Neural cell (in vitro differentiated cells): Measurements from ENCODE around the gene PRR36. TPM values are rescaled to one million over a fixed set of nuclear protein-coding genes. Genes with fewer than 3 reads are reported as not detected.
A peak's percentile ranks its signal among the peaks of the same experiment; 100 is the strongest.

Experiments used
- H2AFZ ChIP-seq: fragments of 200-600, 300-800 bp; sonication (generic), shearing (Covaris generic); 2 replicates; pipeline ENCODE4 v1.6.0; 2014; ENCODE audit warnings: low read depth, mild to moderate bottlenecking, antibody characterized with exemption, low read length, moderate library complexity
- H3F3A ChIP-seq: fragments of 200-600 bp; shearing (Covaris generic); 2 replicates; pipeline ENCODE4 v1.6.1; 2016; ENCODE audit warnings: mild to moderate bottlenecking, moderate library complexity, mixed read lengths, antibody characterized with exemption, low read length; ENCODE audit not compliant: insufficient read depth, poor library complexity, severe bottlenecking
- H3K27ac ChIP-seq: fragments of 200-600, 300-800 bp; sonication (generic), shearing (Covaris generic); 2 replicates; pipeline ENCODE4 v1.5.1; 2014; ENCODE audit warnings: mild to moderate bottlenecking, low read length, moderate library complexity
- H3K27me3 ChIP-seq: fragments of 300-800, 200-600 bp; sonication (generic), shearing (Covaris generic); 2 replicates; pipeline ENCODE4 v1.6.0; 2014; ENCODE audit warnings: mild to moderate bottlenecking, low read depth, low read length, moderate library complexity; ENCODE audit not compliant: insufficient read depth
- H3K36me3 ChIP-seq: fragments of 300-800, 200-600 bp; sonication (generic), shearing (Covaris generic); 2 replicates; pipeline ENCODE4 v1.5.1; 2014; ENCODE audit warnings: mild to moderate bottlenecking, antibody characterized with exemption, low read length, moderate library complexity; ENCODE audit not compliant: insufficient read depth
- H3K4me2 ChIP-seq: fragments of 300-800, 200-600 bp; sonication (generic), shearing (Covaris generic); 2 replicates; pipeline ENCODE4 v1.6.0; 2014; ENCODE audit warnings: mild to moderate bottlenecking, low read length
- H3K4me3 ChIP-seq: fragments of 300-800, 200-600 bp; sonication (generic), shearing (Covaris generic); 2 replicates; pipeline ENCODE4 v1.5.1; 2014; ENCODE audit warnings: mild to moderate bottlenecking, low read length, moderate library complexity
- H3K79me2 ChIP-seq: fragments of 200-600 bp; shearing (Covaris generic); replicated peaks from 2 replicates; pipeline ENCODE4 v1.6.0; 2014; ENCODE audit warnings: mild to moderate bottlenecking, low read length, moderate library complexity; ENCODE audit not compliant: insufficient read depth
- H3K9ac ChIP-seq: fragments of 300-800, 200-600 bp; sonication (generic), shearing (Covaris generic); 2 replicates; pipeline ENCODE4 v1.6.1; 2016; ENCODE audit warnings: mild to moderate bottlenecking, low read length, mixed read lengths
- H3K9me2 ChIP-seq: fragments of 200-600 bp; shearing (Covaris generic); 2 replicates; pipeline ENCODE4 v1.6.1; 2016; ENCODE audit warnings: mild to moderate bottlenecking, low read length, mixed read lengths; ENCODE audit not compliant: insufficient read depth
- H3K9me3 ChIP-seq: fragments of 200-600, 300-800 bp; sonication (generic), shearing (Covaris generic); 2 replicates; pipeline ENCODE4 v1.6.1; 2016; ENCODE audit warnings: mild to moderate bottlenecking, mixed run types, low read length, moderate library complexity, mixed read lengths
- H4K20me1 ChIP-seq: fragments of 200-600 bp; shearing (Covaris generic); 2 replicates; pipeline ENCODE4 v1.6.1; 2016; ENCODE audit warnings: mild to moderate bottlenecking, mixed run types; ENCODE audit not compliant: insufficient read depth
- EP300 ChIP-seq: fragments of 450-650 bp; conservative IDR thresholded peaks from 2 replicates; pipeline ENCODE4 v1.6.1; 2014; ENCODE audit warnings: antibody characterized with exemption, mild to moderate bottlenecking, moderate library complexity; ENCODE audit not compliant: poor library complexity, severe bottlenecking
- EZH2 ChIP-seq: fragments of 200-600, 300-800 bp; shearing (Covaris generic), sonication (generic); IDR thresholded peaks from 2 replicates; pipeline ENCODE4 v1.6.1; 2014; ENCODE audit warnings: antibody characterized with exemption, low read length, borderline replicate concordance, mild to moderate bottlenecking; ENCODE audit not compliant: insufficient read depth, poor library complexity, severe bottlenecking
- MXI1 ChIP-seq: fragments of 450-650 bp; conservative IDR thresholded peaks from 2 replicates; pipeline ENCODE4 v1.6.1; 2014; ENCODE audit warnings: antibody characterized with exemption, mild to moderate bottlenecking; ENCODE audit not compliant: poor library complexity, severe bottlenecking
- POLR2AphosphoS5 ChIP-seq: IDR thresholded peaks from 2 replicates; pipeline ENCODE4 v1.6.1; 2012
- RAD21 ChIP-seq: fragments of 450-650 bp; conservative IDR thresholded peaks from 2 replicates; pipeline ENCODE4 v1.6.1; 2014; ENCODE audit warnings: antibody characterized with exemption, mild to moderate bottlenecking, moderate library complexity
- SMC3 ChIP-seq: fragments of 450-650 bp; conservative IDR thresholded peaks from 2 replicates; pipeline ENCODE4 v1.6.1; 2014; ENCODE audit warnings: antibody characterized with exemption, mild to moderate bottlenecking, moderate library complexity; ENCODE audit not compliant: poor library complexity
- TAF1 ChIP-seq: IDR thresholded peaks from 2 replicates; pipeline ENCODE4 v1.6.1; 2012; ENCODE audit warnings: low read depth
- polyA plus RNA-seq: library from polyadenylated mRNA; depleted of rRNA; stranded (reverse); fragments of >200 nt; gene quantifications from 2 replicates; pipeline ENCODE4 v1.2.3, GENCODE V29; 2014
- TF ChIP-seq, protein P1 (sequence below): IDR thresholded peaks from 2 replicates; pipeline ENCODE4 v1.6.1; 2012; ENCODE audit warnings: borderline replicate concordance
- TF ChIP-seq, protein P2 (sequence below): fragments of 450-650 bp; IDR thresholded peaks from 2 replicates; pipeline ENCODE4 v1.5.1; 2014; ENCODE audit warnings: antibody characterized with exemption, mild to moderate bottlenecking, moderate library complexity; ENCODE audit not compliant: poor library complexity, severe bottlenecking

The PRR36 gene
- polyA plus RNA-seq, 1 donor from 2014 or later, result 2.5 TPM

DNA sequence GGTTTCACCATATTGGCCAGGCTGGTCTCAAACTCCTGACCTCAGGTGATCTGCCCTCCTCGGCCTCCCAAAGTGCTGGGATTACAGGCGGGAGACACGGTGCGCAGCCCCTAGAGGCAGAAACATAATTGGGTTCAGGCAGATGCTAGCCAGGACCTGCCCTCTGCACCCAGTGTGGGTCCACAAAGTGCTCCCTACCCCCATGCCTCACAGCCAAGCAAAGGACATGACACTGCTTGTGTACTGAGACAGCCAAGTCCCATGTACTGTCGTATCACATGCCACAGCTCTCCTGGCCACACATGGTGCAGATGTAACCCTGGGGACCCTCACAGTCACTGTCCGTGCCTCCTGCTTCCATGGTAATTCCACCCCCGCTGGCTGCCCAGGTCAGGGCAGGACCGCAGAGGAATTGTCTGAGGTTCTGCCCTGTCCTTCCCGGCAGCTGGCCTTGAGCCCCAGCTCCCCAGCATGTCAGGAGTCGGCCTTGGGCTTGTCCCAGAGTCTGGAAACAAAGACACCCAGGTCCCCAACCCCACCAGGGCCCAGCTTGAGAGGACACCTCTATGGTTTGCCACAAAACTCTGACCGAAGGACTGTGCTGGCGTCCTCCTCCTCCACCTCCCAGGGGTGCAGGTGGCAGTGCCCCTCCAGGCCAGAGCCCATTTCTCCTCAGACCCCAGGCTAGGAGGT is 7.6 kb downstream of the PRR36 start:
- H3K9me3 ChIP-seq, result no peaks in the 10 kb centered on the region
- H3F3A ChIP-seq, result no peaks in the 10 kb centered on the region
- TF ChIP-seq POLR2AphosphoS5, result peak; percentile 4
- TF ChIP-seq, protein P1, sequence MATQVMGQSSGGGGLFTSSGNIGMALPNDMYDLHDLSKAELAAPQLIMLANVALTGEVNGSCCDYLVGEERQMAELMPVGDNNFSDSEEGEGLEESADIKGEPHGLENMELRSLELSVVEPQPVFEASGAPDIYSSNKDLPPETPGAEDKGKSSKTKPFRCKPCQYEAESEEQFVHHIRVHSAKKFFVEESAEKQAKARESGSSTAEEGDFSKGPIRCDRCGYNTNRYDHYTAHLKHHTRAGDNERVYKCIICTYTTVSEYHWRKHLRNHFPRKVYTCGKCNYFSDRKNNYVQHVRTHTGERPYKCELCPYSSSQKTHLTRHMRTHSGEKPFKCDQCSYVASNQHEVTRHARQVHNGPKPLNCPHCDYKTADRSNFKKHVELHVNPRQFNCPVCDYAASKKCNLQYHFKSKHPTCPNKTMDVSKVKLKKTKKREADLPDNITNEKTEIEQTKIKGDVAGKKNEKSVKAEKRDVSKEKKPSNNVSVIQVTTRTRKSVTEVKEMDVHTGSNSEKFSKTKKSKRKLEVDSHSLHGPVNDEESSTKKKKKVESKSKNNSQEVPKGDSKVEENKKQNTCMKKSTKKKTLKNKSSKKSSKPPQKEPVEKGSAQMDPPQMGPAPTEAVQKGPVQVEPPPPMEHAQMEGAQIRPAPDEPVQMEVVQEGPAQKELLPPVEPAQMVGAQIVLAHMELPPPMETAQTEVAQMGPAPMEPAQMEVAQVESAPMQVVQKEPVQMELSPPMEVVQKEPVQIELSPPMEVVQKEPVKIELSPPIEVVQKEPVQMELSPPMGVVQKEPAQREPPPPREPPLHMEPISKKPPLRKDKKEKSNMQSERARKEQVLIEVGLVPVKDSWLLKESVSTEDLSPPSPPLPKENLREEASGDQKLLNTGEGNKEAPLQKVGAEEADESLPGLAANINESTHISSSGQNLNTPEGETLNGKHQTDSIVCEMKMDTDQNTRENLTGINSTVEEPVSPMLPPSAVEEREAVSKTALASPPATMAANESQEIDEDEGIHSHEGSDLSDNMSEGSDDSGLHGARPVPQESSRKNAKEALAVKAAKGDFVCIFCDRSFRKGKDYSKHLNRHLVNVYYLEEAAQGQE, result no peak
- H3K27ac ChIP-seq, result no peak overlapping the region
- no peak overlapping the region for H3K4me3 ChIP-seq
- no peak overlapping the region for H3K4me2 ChIP-seq
- H3K9me2 ChIP-seq, result no peaks in the 10 kb centered on the region
- no peaks in the 10 kb centered on the region for H3K27me3 ChIP-seq
- no peak overlapping the region for H2AFZ ChIP-seq
- H3K79me2 ChIP-seq, result no peaks in the 10 kb centered on the region
- no peak overlapping the region for H3K9ac ChIP-seq
- no peaks in the 10 kb centered on the region for H4K20me1 ChIP-seq
- H3K36me3 ChIP-seq, result no peaks in the 10 kb centered on the region

DNA sequence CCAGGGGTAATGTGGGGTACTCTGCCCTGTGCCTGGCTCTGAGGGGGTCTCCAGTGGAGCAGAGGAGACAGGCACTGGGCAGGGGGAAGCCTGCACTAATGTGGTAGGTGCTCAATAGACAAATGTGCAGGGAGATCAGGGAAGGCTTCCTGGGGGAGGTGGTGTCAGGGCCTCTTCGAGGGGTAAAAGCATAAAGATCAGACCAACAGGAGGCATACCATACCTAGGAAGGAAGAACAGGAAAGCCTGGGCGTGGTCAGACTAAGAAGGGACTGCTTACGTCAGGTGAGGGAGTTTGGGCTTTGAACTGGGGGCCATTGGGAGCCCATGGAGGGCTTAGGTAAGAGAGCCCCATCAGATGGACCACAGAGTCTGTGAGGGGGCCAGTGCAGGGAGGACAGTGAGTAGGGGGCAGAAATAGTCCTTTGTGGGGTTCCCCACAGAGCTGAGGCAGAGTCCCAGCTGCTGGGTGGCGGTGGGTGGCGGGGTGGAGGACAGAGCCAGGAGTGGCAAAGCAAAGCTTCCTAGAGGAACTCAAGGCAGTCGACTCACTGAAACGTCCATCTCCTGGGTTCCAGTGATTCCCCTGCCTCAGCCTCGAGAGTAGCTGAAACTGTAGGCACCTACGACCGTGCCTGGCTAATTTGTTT is 8.8 kb downstream of the PRR36 start:
- TF ChIP-seq POLR2AphosphoS5, result no peak
- TF ChIP-seq EZH2, result no peak
- no peak for TF ChIP-seq EP300
- TF ChIP-seq, protein P2, sequence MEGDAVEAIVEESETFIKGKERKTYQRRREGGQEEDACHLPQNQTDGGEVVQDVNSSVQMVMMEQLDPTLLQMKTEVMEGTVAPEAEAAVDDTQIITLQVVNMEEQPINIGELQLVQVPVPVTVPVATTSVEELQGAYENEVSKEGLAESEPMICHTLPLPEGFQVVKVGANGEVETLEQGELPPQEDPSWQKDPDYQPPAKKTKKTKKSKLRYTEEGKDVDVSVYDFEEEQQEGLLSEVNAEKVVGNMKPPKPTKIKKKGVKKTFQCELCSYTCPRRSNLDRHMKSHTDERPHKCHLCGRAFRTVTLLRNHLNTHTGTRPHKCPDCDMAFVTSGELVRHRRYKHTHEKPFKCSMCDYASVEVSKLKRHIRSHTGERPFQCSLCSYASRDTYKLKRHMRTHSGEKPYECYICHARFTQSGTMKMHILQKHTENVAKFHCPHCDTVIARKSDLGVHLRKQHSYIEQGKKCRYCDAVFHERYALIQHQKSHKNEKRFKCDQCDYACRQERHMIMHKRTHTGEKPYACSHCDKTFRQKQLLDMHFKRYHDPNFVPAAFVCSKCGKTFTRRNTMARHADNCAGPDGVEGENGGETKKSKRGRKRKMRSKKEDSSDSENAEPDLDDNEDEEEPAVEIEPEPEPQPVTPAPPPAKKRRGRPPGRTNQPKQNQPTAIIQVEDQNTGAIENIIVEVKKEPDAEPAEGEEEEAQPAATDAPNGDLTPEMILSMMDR, result no peak
- TF ChIP-seq SMC3, result no peak
- TF ChIP-seq MXI1, result no peak
- TF ChIP-seq, protein P1, result no peak
- TF ChIP-seq RAD21, result no peak
- no peak for TF ChIP-seq TAF1
- Histone ChIP-seq H3F3A (no peaks in the 10 kb centered on the region), H4K20me1 (no peaks in the 10 kb centered on the region), H3K9me3 (no peaks in the 10 kb centered on the region), H3K9ac (no peak overlapping the region), H3K27me3 (no peaks in the 10 kb centered on the region), H2AFZ (no peak overlapping the region), H3K79me2 (no peaks in the 10 kb centered on the region), H3K27ac (no peak overlapping the region), H3K36me3 (no peaks in the 10 kb centered on the region), H3K4me3 (no peak overlapping the region), H3K9me2 (no peaks in the 10 kb centered on the region), H3K4me2 (no peak overlapping the region)
